Hypothalamus (tissue), 51 donors: ENCODE results near the gene PRR11.
"Not testable (repeated sequence)": the region's sequence is repeated elsewhere in the genome, so short reads cannot be mapped to it uniquely, and the experiment has no call there.

Experiments used
- DNase-seq, 51 donors: peaks; one replicate each; lab custom pipeline; 2025; lab: John Stamatoyannopoulos, UW

PRR11 gene

GRCh38 chr17:59151006-59151405 lies 4.5 kb upstream of the PRR11 start:
- no peak for DNase-seq

GRCh38 chr17:59151591-59151990 lies 4.0 kb upstream of the PRR11 start:
- DNase-seq = no peak

DNA sequence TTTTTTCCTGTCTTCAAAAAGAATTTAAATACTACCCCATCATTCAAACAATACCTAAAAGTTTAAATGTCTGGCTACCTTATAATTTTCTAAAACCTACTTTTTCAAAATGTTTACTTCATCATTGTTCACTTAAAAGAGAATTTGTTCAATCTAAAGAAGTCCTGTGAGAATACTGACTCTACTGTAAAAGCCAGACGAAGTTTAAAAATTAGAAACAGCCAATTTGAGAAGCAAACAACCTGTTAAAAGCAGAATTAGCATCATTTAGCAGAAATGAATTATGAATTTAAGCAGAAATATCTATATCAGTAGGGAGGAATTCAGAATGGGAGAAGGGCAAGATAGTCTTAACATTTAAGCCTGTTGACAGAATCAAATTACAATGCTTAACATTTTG lies 2.6 kb upstream of the PRR11 start:
- no peak for DNase-seq

- peak in 27 of 51 donors; percentile 5 to 84 (median 50) for DNase-seq
Observed at GRCh38 chr17:59154292-59154720, 1.2 kb upstream of the PRR11 start.

DNA sequence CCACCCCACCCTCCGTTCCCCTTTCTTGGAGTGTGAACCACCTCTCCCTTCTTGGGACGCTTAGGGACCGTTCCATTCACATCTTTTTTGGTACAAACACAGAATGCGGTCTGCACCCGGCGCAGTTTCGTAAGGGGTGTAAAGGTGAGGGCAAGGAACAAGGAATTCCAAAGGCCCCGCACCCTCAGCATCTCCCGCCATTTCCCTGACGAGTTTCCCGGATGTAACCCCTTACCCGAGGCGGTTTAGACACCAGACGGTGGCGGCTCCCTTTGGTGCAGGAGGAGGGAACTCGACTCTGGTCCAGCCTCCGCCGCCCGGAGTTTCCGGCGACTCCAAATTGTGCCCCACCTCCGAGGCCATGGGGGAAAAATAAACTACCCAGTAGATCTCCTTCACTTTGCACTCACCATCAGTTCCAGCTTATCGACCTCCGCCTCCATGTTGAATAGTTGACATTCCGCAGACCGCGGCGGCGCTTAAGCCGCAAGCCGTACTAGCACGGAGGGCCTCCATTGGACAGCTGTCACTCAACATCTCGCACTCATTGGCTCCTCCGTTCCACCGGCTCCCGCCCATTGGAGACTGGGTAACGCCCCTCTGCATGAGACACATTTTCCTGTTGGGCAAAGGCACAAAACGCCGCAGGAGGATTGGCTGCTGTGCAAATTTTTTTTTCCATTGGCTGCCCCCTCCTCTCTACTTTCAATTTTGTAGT lies 666 bp upstream of the PRR11 start, which contains the start of gene SKA2:
Gene SKA2 (minus strand): TSS at position 466 of the 718 bp plus-strand sequence. CDS start 23 bp downstream, at position 443.
- peak; percentile 84 to 100 (median 99) for DNase-seq

DNA sequence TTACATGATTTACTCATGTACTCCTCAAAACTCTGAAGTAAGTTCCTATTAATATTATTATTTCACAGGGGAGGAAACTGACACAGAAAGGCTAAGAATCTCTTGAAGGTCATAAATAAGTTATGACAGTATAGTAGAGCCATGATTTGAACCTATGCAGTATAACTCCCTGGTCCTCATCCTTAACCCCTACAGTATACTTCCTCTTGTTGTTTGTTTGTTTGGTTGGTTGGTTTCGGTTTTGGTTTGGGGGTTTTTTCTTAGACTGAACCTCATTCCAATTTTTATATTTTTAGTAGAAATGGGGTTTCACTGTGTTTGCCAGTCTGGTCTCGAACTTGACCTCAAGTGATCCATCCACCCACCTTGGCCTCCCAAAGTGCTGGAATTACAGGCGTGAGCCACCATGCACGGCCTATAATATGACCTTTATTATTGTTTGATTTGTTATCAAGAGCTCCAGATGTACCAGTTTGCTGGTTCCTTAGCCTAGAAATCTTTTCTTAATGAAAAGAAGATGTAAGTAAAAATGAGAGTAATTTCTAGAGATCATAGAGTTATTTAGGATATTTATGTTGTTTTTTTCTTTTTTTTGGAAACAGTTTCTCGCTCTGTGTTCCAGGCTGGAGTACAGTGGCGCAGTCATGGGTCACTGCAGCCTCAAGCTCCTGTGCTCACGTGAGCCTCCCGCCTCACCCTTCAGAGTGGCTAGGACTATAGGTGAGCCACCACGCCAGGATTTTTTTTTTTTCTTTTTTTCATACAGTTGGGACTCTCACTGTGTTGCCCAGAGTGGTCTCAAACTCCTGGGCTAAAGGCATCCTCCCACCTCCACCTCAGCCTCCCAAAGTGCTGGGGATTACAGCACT lies 4.8 kb downstream of the PRR11 start:
- no peak for DNase-seq

DNA sequence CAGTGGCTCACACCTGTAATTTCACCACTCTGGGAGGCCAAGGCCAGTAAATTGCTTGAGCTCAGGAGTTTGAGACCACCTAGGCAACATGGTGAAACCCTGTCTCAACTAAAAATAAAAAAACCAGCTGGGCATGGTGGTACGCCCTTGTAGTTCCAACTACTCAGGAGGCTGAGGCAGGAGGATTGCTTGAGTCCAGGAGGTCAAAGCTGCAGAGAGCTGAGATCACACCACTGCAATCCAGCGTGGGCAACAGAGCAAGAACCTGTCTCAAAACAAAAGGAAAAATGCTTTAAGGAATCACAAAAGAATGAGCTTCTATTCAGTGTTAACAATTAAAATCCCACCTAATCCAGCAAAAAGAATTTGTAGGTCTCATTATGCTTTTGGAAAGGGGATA lies 5.9 kb downstream of the PRR11 start:
- DNase-seq = no peak

GRCh38 chr17:59165933-59166342 lies 10.4 kb downstream of the PRR11 start:
- DNase-seq = peak in 44 of 51 donors; percentile 1 to 77 (median 44)

- no peak for DNase-seq
Observed at GRCh38 chr17:59167571-59168001, 12.0 kb downstream of the PRR11 start.

DNA sequence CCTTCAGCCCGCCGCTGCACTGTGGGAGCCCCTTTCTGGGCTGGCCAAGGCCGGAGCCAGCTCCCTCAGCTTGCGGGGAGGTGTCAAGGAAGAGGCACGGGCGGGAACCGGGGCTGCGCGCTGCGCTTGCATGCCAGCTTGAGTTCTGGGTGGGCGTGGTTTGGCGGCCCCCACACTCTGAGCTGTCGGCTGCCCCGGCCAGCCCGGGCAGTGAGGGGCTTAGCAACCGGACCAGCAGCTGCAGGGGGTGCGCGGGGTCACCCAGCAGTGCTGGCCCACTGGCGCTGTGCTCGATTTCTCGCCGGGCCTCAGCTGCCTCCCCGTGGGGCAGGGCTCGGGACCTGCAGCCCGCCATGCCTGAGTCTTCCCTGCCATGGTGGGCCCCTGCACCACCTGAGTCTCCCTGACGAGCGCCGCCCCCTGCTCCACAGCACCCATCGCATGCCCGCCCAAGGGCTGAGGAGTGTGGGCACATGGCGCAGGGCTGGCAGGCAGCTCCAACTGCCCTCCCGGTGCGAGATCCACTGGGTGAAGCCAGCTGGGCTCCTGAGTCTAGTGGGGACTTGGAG lies 17.0 kb downstream of the PRR11 start:
- no peak for DNase-seq

GRCh38 chr17:59174671-59175070 lies 19.1 kb downstream of the PRR11 start:
- DNase-seq = no peak

- DNase-seq = no peak
Observed at GRCh38 chr17:59175076-59175475, 19.5 kb downstream of the PRR11 start.

GRCh38 chr17:59178266-59178985 lies 22.9 kb downstream of the PRR11 start:
- DNase-seq = no peak

GRCh38 chr17:59179601-59180000 lies 24.1 kb downstream of the PRR11 start:
- DNase-seq = not testable (repeated sequence)

GRCh38 chr17:59180626-59181025 lies 25.1 kb downstream of the PRR11 start:
- DNase-seq = no peak

GRCh38 chr17:59181481-59181880 lies 25.9 kb downstream of the PRR11 start:
- DNase-seq = no peak

DNA sequence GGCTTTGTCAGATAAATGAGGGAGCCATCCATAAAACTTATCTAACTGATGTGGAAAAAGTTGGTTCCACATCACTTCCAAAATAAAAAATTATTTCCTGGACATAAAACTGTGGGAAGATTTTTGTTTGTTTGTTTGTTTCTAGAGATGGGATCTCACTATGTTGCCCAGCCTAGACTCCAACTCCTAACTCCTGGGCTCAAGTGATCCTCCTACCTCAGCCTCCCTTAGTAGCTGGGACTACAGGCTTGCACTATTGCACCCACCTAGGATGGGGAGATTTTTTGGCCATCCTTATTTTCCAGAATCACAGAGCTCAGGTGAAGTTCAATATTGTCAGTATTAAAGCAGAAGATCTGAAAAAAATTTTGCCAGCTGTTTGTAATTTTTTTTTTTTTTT lies 30.5 kb downstream of the PRR11 start:
- DNase-seq = no peak

DNA sequence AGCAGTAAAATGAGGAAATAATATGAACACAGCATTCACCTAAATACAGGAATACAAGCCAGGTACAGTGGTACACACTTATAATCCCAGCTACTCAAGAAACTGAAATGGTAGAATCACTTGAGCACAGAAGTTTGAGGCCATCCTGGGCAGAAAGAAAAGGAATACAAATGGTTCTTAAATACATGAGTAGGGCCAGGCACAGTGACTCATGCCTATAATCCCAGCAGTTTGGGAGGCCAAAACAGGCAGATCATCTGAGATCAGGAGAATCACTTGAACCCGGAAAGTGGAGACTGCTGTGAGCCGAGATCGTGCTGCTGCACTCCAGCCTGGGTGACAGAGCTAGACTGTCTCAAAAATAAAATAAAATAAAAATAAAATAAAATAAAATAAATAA lies 31.3 kb downstream of the PRR11 start:
- no peak for DNase-seq

DNA sequence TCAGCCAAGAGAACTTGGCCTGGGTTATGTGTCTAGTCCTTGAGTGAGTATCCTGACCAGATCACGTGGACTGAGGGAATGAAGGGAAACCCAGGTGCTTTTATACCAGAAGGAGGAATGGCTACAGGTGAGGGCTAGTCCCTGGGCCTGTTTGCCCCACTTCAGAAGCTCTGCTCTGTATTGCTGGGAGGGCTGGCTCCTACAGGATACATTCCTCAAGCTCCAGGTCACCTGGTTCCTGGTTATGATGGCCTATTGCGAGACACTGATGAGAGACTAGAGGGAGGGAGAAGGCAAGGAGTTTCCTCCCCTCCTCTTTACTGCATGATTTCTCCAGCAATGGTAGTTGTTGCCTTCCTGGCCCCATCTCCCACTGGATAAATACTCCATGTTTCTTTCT lies 35.3 kb downstream of the PRR11 start:
- DNase-seq = no peak

DNA sequence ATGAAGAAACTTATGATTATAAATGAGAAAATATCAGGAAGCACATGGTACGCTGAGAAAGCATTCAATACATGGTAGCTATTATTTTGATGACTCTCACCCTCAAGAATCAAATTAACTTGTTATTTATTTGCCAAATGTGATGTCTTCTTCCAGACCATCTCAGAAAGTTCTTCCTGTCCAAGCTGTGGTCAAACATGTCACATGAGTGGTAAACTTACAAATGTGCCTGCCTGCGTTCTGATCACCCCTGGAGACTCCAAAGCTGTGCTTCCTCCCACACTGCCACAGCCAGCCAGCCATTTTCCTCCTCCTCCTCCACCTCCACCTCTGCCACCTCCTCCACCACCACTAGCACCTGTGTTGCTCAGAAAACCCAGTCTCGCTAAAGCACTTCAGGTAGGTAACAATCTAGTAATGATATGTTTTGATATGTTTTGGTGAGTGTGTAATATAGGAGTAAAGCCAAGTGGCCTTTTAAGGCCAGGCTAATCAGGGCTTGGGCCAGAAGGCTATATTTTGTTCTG lies 37.9 kb downstream of the PRR11 start:
- DNase-seq = no peak
